ENCODE data around the gene FAM118A. TPM values are rescaled to one million over a fixed set of nuclear protein-coding genes. Genes with fewer than 3 reads are reported as not detected.

FAM118A gene
- total RNA-seq, 3 donors from 2014 or later: 33.8 to 104 (median 55.4) TPM

- intact Hi-C loops (cut with DNase I; ENCODE audit: low total_unique reads): no loop called here
- Histone ChIP-seq H3K9me3 (no peaks in the 10 kb centered on the region), H3K4me3 (no peak overlapping the region), H3K27ac (no peak overlapping the region), H3K4me1 (no peaks in the 10 kb centered on the region), H3K27me3 (no peaks in the 10 kb centered on the region), H3K36me3 (no peaks in the 10 kb centered on the region)
- TF ChIP-seq POLR2AphosphoS5 (IDR thresholded peaks at IDR 0.05) (no peak), CTCF (IDR thresholded peaks at IDR 0.05) (no peak), POLR2A (IDR thresholded peaks at IDR 0.05) (no peak)
- no peak for DNase-seq (ENCODE audit: low spot score in 2 of 2)
Observed at GRCh38 chr22:45376009-45376408, 66.3 kb downstream of the FAM118A start.

GRCh38 chr22:45376703-45377102 is 67.0 kb downstream of the FAM118A start:
- DNase-seq (ENCODE audit: low spot score in 2 of 2): no peak
- Histone ChIP-seq H3K4me1 (no peaks in the 10 kb centered on the region), H3K27me3 (no peaks in the 10 kb centered on the region), H3K9me3 (no peaks in the 10 kb centered on the region), H3K27ac (no peak overlapping the region), H3K36me3 (no peaks in the 10 kb centered on the region), H3K4me3 (no peak overlapping the region)
- intact Hi-C loops (cut with DNase I; ENCODE audit: low total_unique reads): no loop called here
- TF ChIP-seq POLR2AphosphoS5 (IDR thresholded peaks at IDR 0.05) (no peak), POLR2A (IDR thresholded peaks at IDR 0.05) (no peak), CTCF (IDR thresholded peaks at IDR 0.05) (no peak)

- intact Hi-C loops (cut with DNase I; ENCODE audit: low total_unique reads): loop anchor here (10.0 kb wide), 1 partner anchor 1187 kb away; no protein-coding TSS in a partner anchor
- TF ChIP-seq CTCF (IDR thresholded peaks at IDR 0.05): no peak
- TF ChIP-seq POLR2AphosphoS5 (IDR thresholded peaks at IDR 0.05): no peak
- no peak for TF ChIP-seq POLR2A (IDR thresholded peaks at IDR 0.05)
Observed at GRCh38 chr22:45381348-45381747, 71.6 kb downstream of the FAM118A start.

GRCh38 chr22:45389546-45389945 is 79.8 kb downstream of the FAM118A start:
- TF ChIP-seq POLR2AphosphoS5 (IDR thresholded peaks at IDR 0.05): no peak
- TF ChIP-seq CTCF (IDR thresholded peaks at IDR 0.05): no peak
- TF ChIP-seq POLR2A (IDR thresholded peaks at IDR 0.05): no peak
- H3K9me3 ChIP-seq: no peaks in the 10 kb centered on the region
- no peak overlapping the region for H3K4me3 ChIP-seq
- intact Hi-C loops (cut with DNase I; ENCODE audit: low total_unique reads): loop anchor here (10.0 kb wide), 1 partner anchor 1195 kb away; no protein-coding TSS in a partner anchor
- H3K27me3 ChIP-seq: no peaks in the 10 kb centered on the region
- no peaks in the 10 kb centered on the region for H3K36me3 ChIP-seq
- no peak overlapping the region for H3K27ac ChIP-seq
- no peaks in the 10 kb centered on the region for H3K4me1 ChIP-seq
- no peak for DNase-seq (ENCODE audit: low spot score in 2 of 2)

More at GRCh38 chr22:45381348-45381747, 71.6 kb downstream of the FAM118A start:
- no peak overlapping the region for H3K27ac ChIP-seq
- H3K4me3 ChIP-seq: no peak overlapping the region
- no peaks in the 10 kb centered on the region for H3K27me3 ChIP-seq
- no peaks in the 10 kb centered on the region for H3K4me1 ChIP-seq
- no peaks in the 10 kb centered on the region for H3K36me3 ChIP-seq
- H3K9me3 ChIP-seq: no peaks in the 10 kb centered on the region
- DNase-seq (ENCODE audit: low spot score in 2 of 2): no peak

Other genes starting within 250 kb of the FAM118A start
- 10 to 100 TPM; 40.6 to 53.9 (median 49.2) TPM for gene NUP50, start 146.0 kb upstream of the FAM118A start, total RNA-seq
- 10 to 100 TPM; 29.4 to 45.3 (median 35.1) TPM for gene KIAA0930, start 69.0 kb upstream of the FAM118A start, total RNA-seq
- gene UPK3A, start 25.0 kb upstream of the FAM118A start, total RNA-seq: not detected
- gene SMC1B, start 103.7 kb downstream of the FAM118A start, total RNA-seq: not detected
- 1 to 10 TPM in 2 of 3 donors, under 1 TPM in 1; 0.48 to 2.0 (median 1.3) TPM for gene RIBC2, start 103.8 kb downstream of the FAM118A start, total RNA-seq
- gene FBLN1, start 192.9 kb downstream of the FAM118A start, total RNA-seq: 100 to 1,000 TPM; 115 to 293 (median 267) TPM

Data from breast epithelium (tissue), 4 donors.